Ovary (tissue), 9 donors: ENCODE measurements around the gene PKD1. TPM values are rescaled to one million over a fixed set of nuclear protein-coding genes. Genes with fewer than 3 reads are reported as not detected.
"Not testable (repeated sequence)": the region's sequence is repeated elsewhere in the genome, so short reads cannot be mapped to it uniquely, and the experiment has no call there.

Source experiments
- DNase-seq, 5 donors: peaks; one replicate each; pipeline ENCODE4 v3.0.0-alpha.2; 2019 to 2020
- H3K27ac ChIP-seq, 2 donors: fragments of 200-600 bp; one replicate each; pipeline versions ENCODE4 v1.5.1 to v1.8.0; 2019 to 2022
- H3K27me3 ChIP-seq: fragments of 200-600 bp; one replicate; pipeline ENCODE4 v1.8.0; 2022
- H3K36me3 ChIP-seq: fragments of 200-600 bp; sonication (generic); one replicate; pipeline ENCODE4 v1.5.1; 2019
- H3K4me1 ChIP-seq: one replicate; pipeline ENCODE4 v1.8.1; 2013; ENCODE audit warnings: mild to moderate bottlenecking, moderate library complexity; ENCODE audit not compliant: insufficient read depth
- H3K4me3 ChIP-seq: fragments of 200-600 bp; sonication (generic); one replicate; pipeline ENCODE4 v1.5.1; 2017
- H3K9me3 ChIP-seq, 2 donors: fragments of 200-600 bp in 1 of 2; sonication (generic) in 1 of 2; one replicate each; pipeline versions ENCODE4 v1.5.1 to v1.8.1; 2013 to 2019; ENCODE audit warnings: mild to moderate bottlenecking in 1 of 2, moderate library complexity in 1 of 2
- CTCF ChIP-seq, 3 donors: fragments of 450-650 bp in 2 of 3; fragments of 200-600 bp in 1 of 3; IDR thresholded peaks; one replicate each; pipeline versions ENCODE4 v1.5.1 to v1.8.0; 2016 to 2022; ENCODE audit warnings: antibody characterized with exemption in 3 of 3, mild to moderate bottlenecking in 1 of 3
- EP300 ChIP-seq: sonication (generic); formaldehyde crosslinking; IDR thresholded peaks from one replicate; pipeline ENCODE4 v1.6.1; 2017; ENCODE audit warnings: antibody characterized with exemption
- POLR2A ChIP-seq: fragments of 450-650 bp; IDR thresholded peaks from one replicate; pipeline ENCODE4 v1.6.1; 2017; ENCODE audit warnings: antibody characterized with exemption, mild to moderate bottlenecking, moderate library complexity
- WGBS, 3 donors: extraction: QIAGEN DNeasy Blood & Tissue Kit in 1 of 3; methylation state at CpG; one replicate each; pipeline versions ENCODE4 v1.1.5 to v1.1.7; 2013 to 2017; 5-methylcytosine and 5-hydroxymethylcytosine counted together
- intact Hi-C, 4 donors: fragments of 100-400 bp; cut with DNase I; formaldehyde crosslinking; loops; one replicate each; pipeline versions ENCODE4 v1.11.0 to v1.15.1; 2022 to 2023
- polyA plus RNA-seq, 2 donors: library from polyadenylated mRNA; stranded (reverse); fragments of 200-250 nt in 1 of 2; fragments of 350-450 nt in 1 of 2; fragmentation: Illumina TruSeq in 1 of 2; extraction: RNeasy Lipid Tissue Mini Kit (QIAGEN cat#74804) in 1 of 2; gene quantifications; one replicate each; pipeline ENCODE4 v1.2.3, GENCODE V29; 2013 to 2014
- total RNA-seq, 7 donors: library from RNA; depleted of rRNA in 2 of 7; stranded (reverse); fragments of >200 nt in 2 of 7; fragmentation: NEBNext Ultra II Directional in 3 of 7; extraction: Animal tissue kit (Norgen Biotek cat#: 25700) in 3 of 7; gene quantifications; one replicate each; pipeline versions ENCODE4 v1.1.0 to v1.2.4, GENCODE V29; 2016 to 2023
- donor health status: DM: no; HTN: no; CAD: no; lungs with moderate emphysema.
- donor health status: DM: no; HTN: no; CAD: no.
- donor health status: Bipolar disorder and iron deficiency.
- donor health status: DM: yes; HTN: yes; CAD: no.
- donor health status: DM: no; HTN: no; CAD: no.
- donor health status: DM: yes; HTN: yes; CAD: no.

PKD1 gene
- total and polyA plus RNA-seq, 9 donors, result 8.7 to 203 (median 129) TPM

- Histone ChIP-seq H3K27me3 (no peaks in the 10 kb centered on the region), H3K36me3 (no peaks in the 10 kb centered on the region), H3K27ac (no peak overlapping the region), H3K4me3 (no peak overlapping the region), H3K4me1 (peaks cover 5% of the 10 kb centered on the region), H3K9me3 (no peaks in the 10 kb centered on the region)
- no peak for DNase-seq
- intact Hi-C loops, result loop anchor here in 2 of 4 donors (5.0 kb wide), 2 partner anchors 121 to 126 kb away; partner anchors contain the start of gene NPW (in 1 of the 2)
- WGBS, 3 donors, result 67 to 73% (median 69%) methylated on average over 29 to 31 of the region's 31 CpGs
- no peak for TF ChIP-seq CTCF (IDR thresholded peaks at IDR 0.05)
- TF ChIP-seq EP300, result no peak
- no peak for TF ChIP-seq POLR2A
Measured at GRCh38 chr16:2142942-2143877, 7.5 kb upstream of the PKD1 start.

- peak in 4 of 5 donors; percentile 34 to 71 (median 60) for DNase-seq
- H3K27me3 ChIP-seq, result not testable (repeated sequence)
- H3K27ac ChIP-seq, result peak overlapping the region in 1 of 2 donors; percentile 55
Measured at GRCh38 chr16:2135071-2135470, 627 bp downstream of the PKD1 start.

GRCh38 chr16:2133797-2134196 lies 1.9 kb downstream of the PKD1 start:
- not testable (repeated sequence) for H3K27ac ChIP-seq, H3K9me3 ChIP-seq, H3K27me3 ChIP-seq, DNase-seq, H3K4me1 ChIP-seq, H3K36me3 ChIP-seq
- peak overlapping the region; percentile 16 for H3K4me3 ChIP-seq
- 17 to 50% (median 24%) methylated on average over 1 to 6 of the region's 12 CpGs for WGBS, 3 donors
- intact Hi-C loops, result loop anchor here in 1 of 4 donors (10.0 kb wide), 1 partner anchor 59 kb away; no protein-coding TSS in a partner anchor

More at GRCh38 chr16:2135071-2135470, 627 bp downstream of the PKD1 start:
- H3K4me3 ChIP-seq, result peak overlapping the region; percentile 65
- intact Hi-C loops, result loop anchor here in 1 of 4 donors (10.0 kb wide), 1 partner anchor 60 kb away; no protein-coding TSS in a partner anchor
- not testable (repeated sequence) for H3K9me3 ChIP-seq, H3K4me1 ChIP-seq, H3K36me3 ChIP-seq
- 1 to 2% (median 1%) methylated on average over 14 to 37 of the region's 42 CpGs for WGBS, 3 donors

GRCh38 chr16:2129890-2130447 lies 5.7 kb downstream of the PKD1 start:
- DNase-seq, result peak in 1 of 5 donors; percentile 39
- H3K4me1 ChIP-seq, result peaks cover 19% of the 10 kb centered on the region

GRCh38 chr16:2129251-2129650 lies 6.4 kb downstream of the PKD1 start:
- intact Hi-C loops, H3K27me3 ChIP-seq, H3K27ac ChIP-seq, H3K9me3 ChIP-seq, H3K36me3 ChIP-seq, H3K4me3 ChIP-seq: not testable (repeated sequence)
- H3K4me1 ChIP-seq, result peaks cover 23% of the 10 kb centered on the region
- peak in 1 of 5 donors; percentile 43 for DNase-seq
- 55 to 79% (median 67%) methylated on average over 9 to 10 of the region's 11 CpGs for WGBS, 3 donors

More at GRCh38 chr16:2129890-2130447, 5.7 kb downstream of the PKD1 start:
- intact Hi-C loops, result loop anchor here in 1 of 4 donors (10.0 kb wide), 1 partner anchor 55 kb away; no protein-coding TSS in a partner anchor
- not testable (repeated sequence) for H3K9me3 ChIP-seq, H3K27me3 ChIP-seq, H3K36me3 ChIP-seq
- 39 to 44% (median 40%) methylated on average over 20 to 22 of the region's 22 CpGs for WGBS, 3 donors
- peak overlapping the region; percentile 8 for H3K4me3 ChIP-seq
- H3K27ac ChIP-seq, result peak overlapping the region in 1 of 2 donors; percentile 5

GRCh38 chr16:2127630-2128280 lies 7.9 kb downstream of the PKD1 start:
- 11 to 15% methylated on average over 3 of the region's 3 CpGs; no CpG with 5 or more reads in 1 of the 3 donors for WGBS, 3 donors
- peaks cover 23% of the 10 kb centered on the region for H3K4me1 ChIP-seq
- H3K27me3 ChIP-seq, H3K36me3 ChIP-seq, H3K4me3 ChIP-seq, intact Hi-C loops, H3K9me3 ChIP-seq: not testable (repeated sequence)
- peak; percentile 67 to 71 (median 69) for DNase-seq
- peak overlapping the region in 1 of 2 donors; percentile 96 for H3K27ac ChIP-seq

- WGBS, 3 donors, result 55 to 58% (median 57%) methylated on average over 22 to 31 of the region's 31 CpGs
- H3K4me1 ChIP-seq, result peaks cover 23% of the 10 kb centered on the region
- DNase-seq, result peak; percentile 46 to 69 (median 62)
- intact Hi-C loops, H3K36me3 ChIP-seq, H3K9me3 ChIP-seq, H3K4me3 ChIP-seq, H3K27me3 ChIP-seq: not testable (repeated sequence)
- peak overlapping the region; percentile 71 to 96 for H3K27ac ChIP-seq
Measured at GRCh38 chr16:2126928-2127556, 8.7 kb downstream of the PKD1 start.

- H3K9me3 ChIP-seq, H3K4me3 ChIP-seq, intact Hi-C loops, H3K36me3 ChIP-seq, H3K27me3 ChIP-seq: not testable (repeated sequence)
- peak in 4 of 5 donors; percentile 52 to 76 (median 66) for DNase-seq
- Histone ChIP-seq H3K4me1 (peaks cover 26% of the 10 kb centered on the region), H3K27ac (peak overlapping the region; percentile 71 to 96)
- 11 to 18% (median 13%) methylated on average over 19 to 21 of the region's 21 CpGs for WGBS, 3 donors
Measured at GRCh38 chr16:2126161-2126743, 9.4 kb downstream of the PKD1 start.

- peak in 4 of 5 donors; percentile 30 to 61 (median 54) for DNase-seq
- intact Hi-C loops, H3K36me3 ChIP-seq, H3K9me3 ChIP-seq, H3K27me3 ChIP-seq: not testable (repeated sequence)
- peaks cover 26% of the 10 kb centered on the region for H3K4me1 ChIP-seq
- WGBS, 3 donors, result 15 to 25% (median 20%) methylated on average over 9 to 11 of the region's 11 CpGs
- peak overlapping the region; percentile 71 to 96 for H3K27ac ChIP-seq
- peak overlapping the region; percentile 33 for H3K4me3 ChIP-seq
Measured at GRCh38 chr16:2125609-2126008, 10.1 kb downstream of the PKD1 start.
